Tibial artery (tissue), 4 donors: ENCODE results near the gene ADNP.

Experiments
- DNase-seq, 2 donors: peaks; one replicate each; pipeline ENCODE4 v3.0.0-alpha.2; 2019
- H3K27ac ChIP-seq, 2 donors: fragments of 200-600 bp; sonication (generic) in 1 of 2; 1 replicate in 1 of 2; 2 replicates in 1 of 2; pipeline ENCODE4 v1.5.1; 2018 to 2019; ENCODE audit warnings: mild to moderate bottlenecking in 1 of 2
- H3K27me3 ChIP-seq, 2 donors: fragments of 200-600 bp; sonication (generic) in 1 of 2; one replicate each; pipeline versions ENCODE4 v1.5.1 to v1.6.0; 2016 to 2019
- H3K36me3 ChIP-seq, 3 donors: fragments of 200-600 bp; sonication (generic) in 2 of 3; one replicate each; pipeline ENCODE4 v1.5.1; 2016 to 2019; ENCODE audit warnings: mild to moderate bottlenecking in 2 of 3
- H3K4me1 ChIP-seq, 4 donors: fragments of 200-600 bp; sonication (generic) in 2 of 4; 1 replicate in 3 of 4; 2 replicates in 1 of 4; pipeline ENCODE4 v1.5.1; 2016 to 2019
- H3K4me3 ChIP-seq, 2 donors: fragments of 200-600 bp; sonication (generic) in 1 of 2; 1 replicate in 1 of 2; 2 replicates in 1 of 2; pipeline ENCODE4 v1.5.1; 2018 to 2019; ENCODE audit warnings: mild to moderate bottlenecking in 2 of 2
- H3K9me3 ChIP-seq, 3 donors: fragments of 200-600 bp; sonication (generic) in 1 of 3; one replicate each; pipeline ENCODE4 v1.5.1; 2016 to 2019
- CTCF ChIP-seq, 2 experiments: fragments of 200-600 bp in 1 of 2; fragments of 450-650 bp in 1 of 2; IDR thresholded peaks; one replicate each; pipeline ENCODE4 v1.5.1; 2017 to 2019; ENCODE audit warnings: antibody characterized with exemption in 2 of 2, mild to moderate bottlenecking in 1 of 2, moderate library complexity in 1 of 2
- intact Hi-C: fragments of 100-400 bp; cut with DNase I; formaldehyde crosslinking; loops from one replicate; pipeline ENCODE4 v1.15.0; 2023; ENCODE audit warnings: low total_unique reads

ADNP gene

GRCh38 chr20:50916934-50917333 lies 14.3 kb downstream of the ADNP start:
- DNase-seq: no peak
- H3K36me3 ChIP-seq: no peaks in the 10 kb centered on the region
- peak overlapping the region; percentile 43 to 44 for H3K27ac ChIP-seq
- no peak for TF ChIP-seq CTCF (IDR thresholded peaks at IDR 0.05)
- H3K4me3 ChIP-seq: no peak overlapping the region
- no peaks in the 10 kb centered on the region for H3K27me3 ChIP-seq
- intact Hi-C loops: no loop called here
- H3K9me3 ChIP-seq: no peaks in the 10 kb centered on the region
- H3K4me1 ChIP-seq: peaks cover 0 to 99% (median 56%) of the 10 kb centered on the region in 4 donors

GRCh38 chr20:50916257-50916656 lies 15.0 kb downstream of the ADNP start:
- no peak for TF ChIP-seq CTCF (IDR thresholded peaks at IDR 0.05)
- no peak for DNase-seq
- peak overlapping the region; percentile 43 to 44 for H3K27ac ChIP-seq
- H3K27me3 ChIP-seq: no peaks in the 10 kb centered on the region
- intact Hi-C loops: no loop called here
- H3K36me3 ChIP-seq: no peaks in the 10 kb centered on the region
- H3K4me3 ChIP-seq: no peak overlapping the region
- peaks cover 0 to 99% (median 50%) of the 10 kb centered on the region in 4 donors for H3K4me1 ChIP-seq
- no peaks in the 10 kb centered on the region for H3K9me3 ChIP-seq

- Histone ChIP-seq H3K4me1 (peaks cover 0 to 99% (median 50%) of the 10 kb centered on the region in 4 donors), H3K9me3 (no peaks in the 10 kb centered on the region), H3K27me3 (no peaks in the 10 kb centered on the region), H3K4me3 (no peak overlapping the region), H3K36me3 (no peaks in the 10 kb centered on the region), H3K27ac (peak overlapping the region in 1 of 2 donors; percentile 43)
- DNase-seq: no peak
- TF ChIP-seq CTCF (IDR thresholded peaks at IDR 0.05): no peak
- intact Hi-C loops: no loop called here
Observed at GRCh38 chr20:50915424-50915823, 15.8 kb downstream of the ADNP start.

GRCh38 chr20:50913690-50914375 lies 17.4 kb downstream of the ADNP start:
- Histone ChIP-seq H3K4me1 (peaks cover 0 to 92% (median 43%) of the 10 kb centered on the region in 4 donors), H3K36me3 (no peaks in the 10 kb centered on the region), H3K27ac (no peak overlapping the region), H3K4me3 (no peak overlapping the region), H3K9me3 (no peaks in the 10 kb centered on the region), H3K27me3 (no peaks in the 10 kb centered on the region)
- TF ChIP-seq CTCF (IDR thresholded peaks at IDR 0.05): no peak
- intact Hi-C loops: no loop called here
- no peak for DNase-seq

- no peak for DNase-seq
- no peaks in the 10 kb centered on the region for H3K9me3 ChIP-seq
- TF ChIP-seq CTCF (IDR thresholded peaks at IDR 0.05): no peak
- H3K4me3 ChIP-seq: no peak overlapping the region
- no peak overlapping the region for H3K27ac ChIP-seq
- intact Hi-C loops: no loop called here
- peaks cover 0 to 75% (median 31%) of the 10 kb centered on the region in 4 donors for H3K4me1 ChIP-seq
- no peaks in the 10 kb centered on the region for H3K27me3 ChIP-seq
- H3K36me3 ChIP-seq: no peaks in the 10 kb centered on the region
Observed at GRCh38 chr20:50911716-50912115, 19.5 kb downstream of the ADNP start.
